HAP-1 (cell line): ENCODE measurements around the gene EML1.
A peak's percentile ranks its signal among the peaks of the same experiment; 100 is the strongest.

Experiments
- DNase-seq, 2 experiments: peaks; one replicate each; pipeline ENCODE4 v3.0.0-alpha.2; 2016 to 2020; ENCODE audit warnings: low spot score in 2 of 2
- H3K27me3 ChIP-seq: fragments of 250-450 bp; sonication (Bioruptor Pico); 2 replicates; pipeline ENCODE4 v1.5.1; 2020; ENCODE audit warnings: low read depth, mild to moderate bottlenecking, moderate library complexity
- H3K36me3 ChIP-seq: fragments of 250-450 bp; sonication (Bioruptor Pico); replicated peaks from 2 replicates; pipeline ENCODE4 v1.5.1; 2020; ENCODE audit warnings: mild to moderate bottlenecking
- H3K4me1 ChIP-seq: fragments of 250-450 bp; sonication (Bioruptor Pico); 2 replicates; pipeline ENCODE4 v1.5.1; 2020; ENCODE audit warnings: mild to moderate bottlenecking
- H3K4me3 ChIP-seq: fragments of 250-450 bp; sonication (Bioruptor Pico); 2 replicates; pipeline ENCODE4 v1.5.1; 2020; ENCODE audit warnings: mild to moderate bottlenecking, moderate library complexity
- H3K9me3 ChIP-seq: fragments of 250-450 bp; sonication (Bioruptor Pico); 2 replicates; pipeline ENCODE4 v1.5.1; 2020; ENCODE audit warnings: mild to moderate bottlenecking, moderate library complexity
- in situ Hi-C: fragments of 300-500 bp; cut with MboI; formaldehyde crosslinking; loops from 3 replicates; pipeline ENCODE4 v1.14.3; 2020; ENCODE audit warnings: low sequenced_read_pairs, inconsistent platforms, mixed read lengths

The EML1 gene

GRCh38 chr14:99809360-99809759 lies 16.1 kb downstream of the EML1 start:
- Histone ChIP-seq H3K36me3 (no peaks in the 10 kb centered on the region), H3K4me1 (no peaks in the 10 kb centered on the region; the same call in 1 of the 2 replicates), H3K4me3 (no peak overlapping the region), H3K27me3 (no peaks in the 10 kb centered on the region), H3K9me3 (no peaks in the 10 kb centered on the region)
- in situ Hi-C loops = no loop called here
- DNase-seq = no peak

GRCh38 chr14:99809859-99810558 lies 16.8 kb downstream of the EML1 start:
- H3K4me3 ChIP-seq = no peak overlapping the region
- in situ Hi-C loops = no loop called here
- H3K27me3 ChIP-seq = no peaks in the 10 kb centered on the region
- DNase-seq = no peak
- no peaks in the 10 kb centered on the region for H3K9me3 ChIP-seq
- H3K4me1 ChIP-seq = no peaks in the 10 kb centered on the region; the same call in 1 of the 2 replicates
- H3K36me3 ChIP-seq = no peaks in the 10 kb centered on the region

- Histone ChIP-seq H3K4me1 (peaks cover 2% of the 10 kb centered on the region; the same call in 1 of the 2 replicates), H3K9me3 (no peaks in the 10 kb centered on the region), H3K27me3 (no peaks in the 10 kb centered on the region), H3K4me3 (no peak overlapping the region), H3K36me3 (no peaks in the 10 kb centered on the region)
- no peak for DNase-seq
- in situ Hi-C loops = no loop called here
Observed at GRCh38 chr14:99810559-99810874, 17.3 kb downstream of the EML1 start.

- DNase-seq = no peak
- Histone ChIP-seq H3K27me3 (no peaks in the 10 kb centered on the region), H3K36me3 (no peaks in the 10 kb centered on the region), H3K4me3 (no peak overlapping the region), H3K4me1 (peaks cover 3% of the 10 kb centered on the region; the same call in 1 of the 2 replicates), H3K9me3 (no peaks in the 10 kb centered on the region)
- in situ Hi-C loops = no loop called here
Observed at GRCh38 chr14:99812096-99812750, 19.0 kb downstream of the EML1 start.

GRCh38 chr14:99812892-99813291 lies 19.7 kb downstream of the EML1 start:
- H3K4me3 ChIP-seq = no peak overlapping the region
- H3K4me1 ChIP-seq = peaks cover 3% of the 10 kb centered on the region; the same call in 1 of the 2 replicates
- DNase-seq = no peak
- in situ Hi-C loops = no loop called here
- H3K36me3 ChIP-seq = no peaks in the 10 kb centered on the region
- no peaks in the 10 kb centered on the region for H3K27me3 ChIP-seq
- H3K9me3 ChIP-seq = no peaks in the 10 kb centered on the region

GRCh38 chr14:99815696-99816095 lies 22.5 kb downstream of the EML1 start:
- Histone ChIP-seq H3K36me3 (no peaks in the 10 kb centered on the region), H3K4me3 (no peak overlapping the region), H3K4me1 (peaks cover 3% of the 10 kb centered on the region; the same call in 1 of the 2 replicates), H3K9me3 (no peaks in the 10 kb centered on the region), H3K27me3 (no peaks in the 10 kb centered on the region)
- in situ Hi-C loops = no loop called here
- DNase-seq = no peak

- DNase-seq = no peak
- in situ Hi-C loops = no loop called here
Observed at GRCh38 chr14:99816217-99816616, 23.0 kb downstream of the EML1 start.

GRCh38 chr14:99816642-99817041 lies 23.4 kb downstream of the EML1 start:
- no peak for DNase-seq
- Histone ChIP-seq H3K9me3 (no peaks in the 10 kb centered on the region), H3K4me3 (no peak overlapping the region), H3K36me3 (no peaks in the 10 kb centered on the region), H3K4me1 (peaks cover 4% of the 10 kb centered on the region; the same call in 1 of the 2 replicates), H3K27me3 (no peaks in the 10 kb centered on the region)
- in situ Hi-C loops = no loop called here

More at GRCh38 chr14:99816217-99816616, 23.0 kb downstream of the EML1 start:
- Histone ChIP-seq H3K4me1 (peaks cover 3% of the 10 kb centered on the region; the same call in 1 of the 2 replicates), H3K27me3 (no peaks in the 10 kb centered on the region), H3K9me3 (no peaks in the 10 kb centered on the region), H3K36me3 (no peaks in the 10 kb centered on the region), H3K4me3 (no peak overlapping the region)

- no peak for DNase-seq
- H3K36me3 ChIP-seq = no peaks in the 10 kb centered on the region
- no peaks in the 10 kb centered on the region for H3K27me3 ChIP-seq
- in situ Hi-C loops = no loop called here
- H3K4me1 ChIP-seq = peaks cover 9% of the 10 kb centered on the region
- no peak overlapping the region for H3K4me3 ChIP-seq
- no peaks in the 10 kb centered on the region for H3K9me3 ChIP-seq
Observed at GRCh38 chr14:99817331-99817730, 24.1 kb downstream of the EML1 start.

GRCh38 chr14:99818503-99819036 lies 25.4 kb downstream of the EML1 start:
- H3K9me3 ChIP-seq = no peaks in the 10 kb centered on the region
- H3K4me1 ChIP-seq = peaks cover 12% of the 10 kb centered on the region
- in situ Hi-C loops = no loop called here
- no peak for DNase-seq
- no peaks in the 10 kb centered on the region for H3K27me3 ChIP-seq
- no peak overlapping the region for H3K4me3 ChIP-seq
- no peaks in the 10 kb centered on the region for H3K36me3 ChIP-seq

- in situ Hi-C loops = no loop called here
- DNase-seq = no peak
- Histone ChIP-seq H3K36me3 (no peaks in the 10 kb centered on the region), H3K4me1 (peaks cover 12% of the 10 kb centered on the region), H3K27me3 (no peaks in the 10 kb centered on the region), H3K9me3 (no peaks in the 10 kb centered on the region), H3K4me3 (no peak overlapping the region)
Observed at GRCh38 chr14:99819514-99819913, 26.3 kb downstream of the EML1 start.

- in situ Hi-C loops = no loop called here
- Histone ChIP-seq H3K9me3 (no peaks in the 10 kb centered on the region), H3K4me3 (no peak overlapping the region), H3K27me3 (no peaks in the 10 kb centered on the region), H3K36me3 (no peaks in the 10 kb centered on the region), H3K4me1 (peaks cover 10% of the 10 kb centered on the region)
- DNase-seq = no peak
Observed at GRCh38 chr14:99820702-99821331, 27.6 kb downstream of the EML1 start.

GRCh38 chr14:99821519-99822508 lies 28.6 kb downstream of the EML1 start:
- in situ Hi-C loops = no loop called here
- H3K27me3 ChIP-seq = no peaks in the 10 kb centered on the region
- H3K9me3 ChIP-seq = no peaks in the 10 kb centered on the region
- DNase-seq = peak; percentile 19 to 24
- no peak overlapping the region for H3K4me3 ChIP-seq
- peaks cover 10% of the 10 kb centered on the region for H3K4me1 ChIP-seq
- H3K36me3 ChIP-seq = no peaks in the 10 kb centered on the region
